Ecto neural progenitor cell (in vitro differentiated cells): ENCODE data around the gene B3GALNT2.
"Not testable (repeated sequence)": the region's sequence is repeated elsewhere in the genome, so short reads cannot be mapped to it uniquely, and the experiment has no call there.

Experiments used
- DNase-seq: peaks from one replicate; pipeline ENCODE4 v3.0.0-alpha.2; 2018; ENCODE audit warnings: low spot score

Gene B3GALNT2

DNA sequence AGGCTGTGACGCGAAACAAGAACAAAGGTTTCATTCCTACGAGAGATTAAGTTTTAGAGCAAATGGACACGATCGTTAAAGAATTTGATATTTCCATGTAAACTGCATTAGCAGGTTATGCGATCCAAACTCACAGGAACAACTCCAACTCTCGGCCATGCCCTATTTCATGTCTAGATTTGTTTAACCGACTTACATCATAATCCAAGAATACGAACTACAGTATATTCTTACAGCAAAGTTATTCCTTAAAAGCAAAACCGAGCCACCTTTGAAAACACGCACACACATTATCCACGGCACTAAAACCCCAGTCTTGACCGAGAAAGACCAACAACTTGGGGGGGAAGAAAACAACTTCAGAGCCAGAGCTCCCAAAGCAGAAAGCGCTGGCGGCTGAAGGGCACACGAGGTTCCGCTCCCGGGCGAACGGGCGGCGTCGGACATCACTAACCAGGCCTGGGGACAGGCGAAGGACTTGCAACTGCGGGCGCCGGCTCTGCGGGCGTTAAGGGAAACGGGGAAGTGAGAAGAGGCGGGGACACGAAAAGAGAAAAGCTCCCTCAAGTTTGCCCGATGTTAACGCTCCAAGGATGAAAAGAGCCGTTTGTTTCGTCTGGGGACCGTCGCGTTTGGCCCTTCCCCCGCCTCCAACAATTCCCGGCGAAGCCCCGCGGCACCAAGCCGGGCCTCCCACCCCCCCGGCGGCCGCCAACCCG is 690 bp downstream of the B3GALNT2 start:
- no peak for DNase-seq

DNA sequence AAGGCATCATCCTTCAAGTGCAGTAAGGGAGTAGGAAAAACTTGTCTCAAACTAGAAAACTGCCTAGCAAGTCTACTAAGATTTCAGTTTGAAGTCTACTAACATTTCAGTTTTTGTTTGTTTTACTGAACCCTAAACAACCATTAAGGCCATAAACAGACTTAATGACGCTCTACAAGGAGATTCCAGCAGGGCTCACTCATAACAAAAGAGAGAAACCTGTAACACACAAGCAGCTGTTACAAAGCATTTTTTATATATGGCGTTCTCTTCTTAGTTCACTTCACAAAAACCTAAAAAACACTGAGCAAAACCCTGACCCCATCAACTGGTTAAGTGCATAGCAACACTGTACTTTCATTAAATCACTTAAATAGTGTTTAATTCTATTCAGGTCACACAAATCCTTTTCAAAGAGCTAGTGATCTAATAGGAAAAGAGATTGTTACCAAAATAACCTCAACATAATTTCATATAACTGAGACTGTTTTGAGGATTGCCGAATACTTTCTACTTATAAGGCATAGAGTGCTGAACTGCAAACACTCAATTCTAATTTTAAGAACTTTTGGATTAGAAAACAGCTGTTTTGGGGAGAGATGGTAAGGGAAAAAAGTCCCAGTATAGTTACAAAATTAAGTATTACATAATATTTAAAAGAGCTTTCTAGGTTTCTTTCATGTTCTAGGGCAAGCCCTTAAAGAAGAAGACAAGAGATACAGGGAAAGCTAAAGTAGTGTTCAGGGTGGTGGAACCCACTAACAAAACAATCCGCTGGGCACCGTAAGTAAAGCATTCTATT is 1.4 kb downstream of the B3GALNT2 start:
- DNase-seq: no peak

DNA sequence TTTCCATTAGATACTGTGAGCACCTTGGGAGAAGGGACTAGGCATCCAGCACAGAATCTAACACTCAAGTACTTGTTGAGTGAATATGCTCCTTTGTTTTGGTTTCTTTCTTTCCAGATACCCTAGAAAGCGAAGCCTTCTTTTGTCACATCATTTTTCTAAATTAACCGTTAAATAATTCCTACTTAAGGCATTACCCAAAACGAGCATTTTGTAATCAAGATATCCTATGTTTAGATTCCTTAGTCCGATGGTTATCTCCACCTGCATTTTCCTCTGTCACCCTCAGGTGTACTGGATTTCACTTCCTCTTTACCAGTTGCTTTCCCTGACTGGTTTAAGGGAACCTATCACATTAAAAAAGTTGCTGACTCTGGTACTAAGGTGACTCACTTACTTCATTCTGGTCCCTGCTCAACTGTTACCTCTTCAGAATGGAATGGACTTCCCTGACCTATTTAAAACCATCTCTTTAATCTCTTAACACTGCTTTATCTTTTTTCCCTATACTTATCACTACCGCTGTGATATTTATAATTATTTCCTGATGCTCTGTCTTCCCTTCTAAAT is 3.2 kb downstream of the B3GALNT2 start:
- no peak for DNase-seq

DNA sequence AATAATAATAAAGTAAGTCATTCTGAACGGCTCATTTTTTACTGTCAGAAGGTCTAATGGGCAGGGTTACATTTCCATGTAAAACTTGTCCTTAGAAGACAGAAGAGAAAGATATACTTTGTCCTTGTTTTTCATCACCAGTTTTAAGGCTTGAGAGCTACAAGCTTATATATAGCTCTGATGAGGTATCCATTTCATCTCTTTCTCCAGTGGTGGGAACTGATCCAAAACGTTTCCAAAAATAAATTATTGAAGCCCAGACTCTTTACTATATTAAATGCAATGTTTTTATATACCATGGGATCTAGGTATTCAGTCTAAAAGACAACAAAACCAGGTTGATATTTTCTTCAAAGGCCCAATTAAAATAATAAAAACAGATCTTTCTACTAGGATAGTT is 8.7 kb downstream of the B3GALNT2 start:
- no peak for DNase-seq

DNA sequence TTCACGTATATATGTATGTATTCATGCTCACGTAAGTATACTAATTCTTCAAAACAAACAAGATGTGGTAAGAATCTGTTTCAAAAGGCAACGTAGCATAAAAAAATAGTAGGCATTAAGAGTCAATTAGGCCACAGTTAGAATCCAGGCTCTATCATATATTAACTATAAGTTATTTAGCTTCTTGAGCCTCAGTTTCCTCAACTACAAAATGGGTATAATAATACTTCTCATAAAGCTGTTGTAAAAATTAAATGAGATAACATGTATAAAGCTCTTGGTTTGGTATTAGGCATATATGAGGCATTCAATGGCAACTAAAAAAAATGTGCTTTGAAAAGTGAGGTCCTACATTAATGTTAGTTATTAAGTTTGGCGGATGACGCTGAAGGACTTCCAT is 9.2 kb downstream of the B3GALNT2 start:
- DNase-seq: no peak

DNA sequence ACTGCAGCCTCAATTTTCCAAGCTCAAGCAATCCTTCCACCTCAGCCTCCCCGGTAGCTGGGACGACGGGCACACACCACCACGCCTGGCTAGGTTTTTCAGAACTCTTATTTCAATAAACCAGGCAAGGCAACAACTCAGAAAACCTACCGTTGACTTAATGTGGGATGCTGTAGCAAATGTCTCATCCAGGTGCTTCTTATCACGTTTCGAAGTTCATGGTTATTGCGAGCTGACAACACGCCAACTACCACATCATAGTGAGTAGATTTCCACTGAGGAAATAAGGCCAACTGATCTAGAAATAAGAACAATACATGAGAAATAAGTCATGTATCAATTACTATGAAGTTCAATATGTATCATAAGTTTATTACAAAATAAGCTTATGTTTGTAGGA is 9.7 kb downstream of the B3GALNT2 start:
- no peak for DNase-seq

DNA sequence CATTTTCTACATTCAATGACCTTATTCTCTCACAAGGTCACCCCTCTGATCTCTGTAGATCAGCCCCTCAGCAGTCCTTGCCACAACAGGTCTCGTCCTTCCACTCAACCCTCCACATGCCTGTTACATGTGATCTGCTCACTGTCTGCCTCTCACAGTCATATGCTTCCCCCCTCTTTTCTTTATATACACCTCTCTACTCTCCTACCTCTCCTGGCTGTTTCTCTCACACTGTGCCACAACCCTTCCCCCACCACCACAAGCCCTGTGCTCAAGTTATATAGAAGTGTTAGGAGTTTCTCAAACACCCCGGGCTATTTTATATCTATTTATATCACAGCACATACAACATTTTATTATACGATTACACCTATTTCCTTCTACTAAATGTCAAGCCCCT is 12.6 kb downstream of the B3GALNT2 start:
- DNase-seq: no peak

DNA sequence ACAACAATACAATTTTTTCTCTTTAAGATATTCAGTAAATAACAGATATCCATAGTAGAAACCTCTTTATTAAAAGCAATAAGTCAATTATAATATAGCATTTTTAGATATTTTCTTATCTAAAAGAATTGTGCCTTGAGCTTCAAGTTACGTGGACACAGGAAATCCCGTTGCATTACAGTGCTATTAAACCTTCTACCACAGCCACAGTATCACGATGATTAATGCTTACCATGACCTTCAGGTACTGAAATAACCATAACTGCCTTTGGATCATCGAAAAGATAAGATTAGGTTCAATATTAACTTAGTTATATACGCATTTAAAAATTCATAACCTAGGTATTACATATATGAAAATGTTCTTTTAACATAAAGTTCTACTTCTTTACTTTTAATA is 17.9 kb downstream of the B3GALNT2 start:
- DNase-seq: no peak

DNA sequence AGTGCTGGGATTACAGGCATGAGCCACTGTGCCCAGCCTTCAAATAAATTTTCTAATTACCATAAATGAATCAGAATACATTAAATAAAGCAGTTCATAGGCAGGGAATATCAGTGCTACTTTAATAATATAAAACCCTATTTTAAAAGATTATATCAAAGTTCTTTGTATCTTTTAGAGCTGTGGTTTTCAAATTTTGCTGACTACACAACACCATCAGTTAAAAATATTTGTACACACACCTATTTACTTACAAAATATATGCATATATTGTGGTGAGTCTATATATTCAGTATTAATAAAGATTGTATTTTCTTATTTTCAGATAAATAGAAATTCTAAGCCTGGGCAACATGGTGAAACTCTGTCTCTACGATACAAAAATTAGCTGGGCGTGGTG is 18.7 kb downstream of the B3GALNT2 start:
- no peak for DNase-seq

DNA sequence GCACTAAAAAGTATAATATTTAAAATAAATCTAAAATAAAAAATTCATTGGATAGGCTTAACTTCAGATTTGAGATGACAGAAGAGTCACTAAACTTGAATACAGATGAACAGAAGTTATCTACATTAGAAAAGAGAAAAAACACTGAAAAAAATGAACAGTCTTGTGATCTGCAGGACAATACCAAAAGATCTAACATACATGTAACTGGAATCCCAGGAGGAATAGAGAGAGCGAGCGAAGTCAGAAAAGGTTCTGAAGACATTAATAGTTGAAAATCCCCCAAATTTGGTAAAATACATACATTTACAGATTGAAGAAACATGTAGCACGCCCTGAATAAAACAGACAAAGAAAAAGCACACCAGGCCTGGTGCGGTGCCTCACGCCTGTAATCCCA is 21.2 kb downstream of the B3GALNT2 start:
- no peak for DNase-seq

DNA sequence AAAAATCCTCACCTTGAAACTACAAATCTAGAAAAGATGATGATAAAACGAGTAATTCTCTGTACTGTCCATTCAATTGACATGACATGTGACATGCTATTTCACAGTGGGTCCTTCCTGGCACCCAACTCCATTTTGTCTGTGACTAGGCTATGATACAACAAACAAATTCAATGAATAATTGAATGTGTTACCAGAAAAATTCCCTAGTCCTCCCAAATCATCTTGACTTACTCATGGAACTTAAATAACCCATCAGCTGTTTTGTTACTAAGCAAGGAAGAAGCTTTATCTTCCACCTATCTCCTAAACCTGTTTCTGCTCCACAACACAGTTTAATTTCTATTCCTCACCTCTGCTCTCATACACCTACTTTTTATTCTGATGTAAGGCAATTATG is 30.4 kb downstream of the B3GALNT2 start:
- DNase-seq: no peak

DNA sequence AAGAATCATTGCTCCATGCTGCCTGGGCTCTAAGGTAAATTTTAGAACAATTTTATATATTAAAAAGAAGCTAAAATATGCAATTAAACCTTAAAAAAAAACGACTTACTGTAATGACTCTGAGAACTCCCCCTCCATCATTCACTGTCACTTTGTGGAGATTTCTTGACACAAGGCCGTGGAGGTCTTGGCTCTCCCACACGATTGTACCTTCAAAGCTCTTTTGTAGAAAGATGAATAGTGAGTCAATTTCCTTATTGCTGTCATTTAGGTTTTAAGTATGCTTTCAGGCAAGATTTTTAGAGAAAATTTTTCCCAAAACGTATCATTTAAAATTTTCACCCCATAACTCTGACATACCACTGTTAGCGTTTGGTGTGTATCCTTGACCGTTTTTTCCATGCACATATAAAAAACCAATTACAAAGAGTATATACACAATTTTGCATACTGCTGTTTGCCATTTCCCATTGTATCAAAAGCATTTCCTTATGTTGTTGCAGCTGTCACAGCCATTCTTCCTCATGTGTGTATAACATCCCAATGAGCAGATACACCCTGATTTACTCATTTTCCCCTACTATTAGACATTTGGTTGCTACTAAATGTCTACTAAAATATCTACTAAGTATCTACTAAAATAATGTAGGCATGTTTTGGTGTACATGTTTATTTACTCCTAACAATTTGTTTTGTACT is 33.4 kb downstream of the B3GALNT2 start:
- DNase-seq: no peak

DNA sequence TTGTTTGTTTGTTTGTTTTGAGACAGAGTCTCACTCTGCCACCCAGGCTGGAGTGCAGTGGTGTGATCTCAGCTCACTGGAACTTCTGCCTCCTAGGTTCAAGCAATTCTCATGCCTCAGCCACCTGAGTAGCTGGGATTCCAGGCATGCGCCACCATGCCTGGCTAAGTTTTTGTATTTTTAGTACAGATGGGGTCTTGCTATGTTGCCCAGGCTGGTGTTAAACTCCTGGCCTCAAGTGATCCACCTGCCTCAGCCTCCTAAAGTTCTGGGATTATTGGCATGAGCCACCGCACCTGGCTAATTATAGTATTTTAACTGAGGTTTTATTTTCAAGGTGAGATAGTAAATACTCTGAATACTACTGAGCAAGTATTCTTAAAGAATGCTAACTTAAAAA is 34.4 kb downstream of the B3GALNT2 start:
- not testable (repeated sequence) for DNase-seq

DNA sequence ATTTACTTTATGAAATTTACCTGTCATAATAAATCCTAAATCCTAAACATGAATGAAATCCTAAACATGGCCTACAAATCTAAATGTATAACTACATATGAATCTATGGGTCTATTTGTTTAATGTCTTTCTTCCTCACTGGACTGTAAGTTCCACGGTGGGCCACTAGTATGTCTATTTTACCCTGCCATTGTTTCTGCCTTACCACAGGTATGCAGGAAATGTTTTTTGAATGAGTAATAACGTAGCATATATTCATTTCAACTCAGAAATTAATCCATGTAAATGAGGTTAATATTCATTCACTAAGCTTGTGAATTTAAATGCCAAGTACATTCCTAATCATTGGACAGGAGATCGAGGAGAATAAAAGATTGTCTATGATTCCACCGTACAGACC is 35.3 kb downstream of the B3GALNT2 start:
- DNase-seq: no peak

DNA sequence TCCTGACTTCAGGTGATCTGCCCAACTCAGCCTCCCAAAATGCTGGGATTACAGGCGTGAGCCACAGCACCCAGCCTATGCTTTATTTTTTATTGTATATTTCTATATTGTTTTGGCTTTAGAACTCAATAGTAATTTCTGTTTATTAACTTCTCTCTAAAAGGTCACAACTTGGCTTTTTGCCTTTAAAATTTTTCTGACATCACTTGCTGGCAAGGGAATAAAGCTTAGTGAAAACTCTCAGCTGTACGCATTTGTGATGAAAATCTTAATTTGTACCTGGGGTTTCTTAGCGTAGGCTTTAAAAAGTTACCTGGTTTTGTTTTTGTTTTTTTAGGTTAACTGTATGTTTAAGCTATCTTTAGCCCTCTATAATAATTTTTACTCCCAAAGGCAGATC is 36.2 kb downstream of the B3GALNT2 start:
- DNase-seq: no peak

DNA sequence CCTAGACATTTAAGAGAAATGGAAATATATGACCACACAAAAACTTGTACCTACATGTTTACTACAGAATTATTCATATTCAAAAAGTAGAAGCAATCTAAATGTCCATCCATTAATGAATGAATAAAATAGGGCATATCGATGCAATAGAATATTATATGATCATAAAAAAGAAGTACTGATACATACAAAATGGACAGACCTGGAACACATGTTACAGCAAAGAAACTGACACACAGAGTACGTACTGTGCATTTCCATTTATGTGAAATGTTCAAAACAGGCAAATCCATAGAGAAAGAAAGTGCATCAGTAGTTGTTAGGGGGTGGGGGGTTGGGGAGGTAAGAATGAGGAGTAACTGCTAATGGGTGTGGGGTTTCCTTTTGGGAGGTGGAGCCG is 39.2 kb downstream of the B3GALNT2 start:
- no peak for DNase-seq

DNA sequence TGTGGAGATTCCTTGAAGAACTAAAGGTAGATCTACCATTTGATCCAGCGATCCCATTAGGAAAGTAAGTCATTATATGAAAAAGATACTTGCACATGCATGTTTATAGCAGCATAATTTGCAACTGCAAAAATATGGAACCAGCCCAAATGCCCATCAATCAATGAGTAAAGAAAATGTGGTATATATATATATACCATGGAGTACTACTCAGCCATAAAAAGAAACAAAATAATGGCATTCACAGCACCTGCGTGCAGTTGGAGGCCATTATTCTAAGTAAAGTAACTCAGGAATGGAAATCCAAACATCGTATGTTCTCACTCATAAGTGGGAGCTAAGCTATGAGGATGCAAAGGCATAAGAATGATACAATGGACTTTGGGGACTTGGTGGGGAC is 41.4 kb downstream of the B3GALNT2 start:
- not testable (repeated sequence) for DNase-seq

DNA sequence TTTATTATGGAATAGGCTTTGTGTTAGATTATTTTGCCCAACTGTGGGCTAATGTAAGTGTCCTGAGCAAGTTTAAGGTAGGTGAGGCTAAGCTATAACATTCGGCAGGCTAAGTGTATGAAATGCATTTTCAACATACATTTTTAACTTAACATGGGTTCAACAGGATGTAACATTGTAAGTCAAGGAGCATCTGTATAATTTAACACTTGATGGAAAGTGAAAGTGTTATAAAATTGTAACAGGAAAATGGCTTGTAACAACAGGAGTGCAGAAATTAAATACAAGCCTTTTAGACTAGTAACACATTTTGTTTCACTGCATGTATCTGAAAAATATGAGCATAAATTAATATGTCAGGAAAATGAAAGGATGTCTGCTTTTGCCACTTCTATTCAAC is 42.3 kb downstream of the B3GALNT2 start:
- DNase-seq: no peak

DNA sequence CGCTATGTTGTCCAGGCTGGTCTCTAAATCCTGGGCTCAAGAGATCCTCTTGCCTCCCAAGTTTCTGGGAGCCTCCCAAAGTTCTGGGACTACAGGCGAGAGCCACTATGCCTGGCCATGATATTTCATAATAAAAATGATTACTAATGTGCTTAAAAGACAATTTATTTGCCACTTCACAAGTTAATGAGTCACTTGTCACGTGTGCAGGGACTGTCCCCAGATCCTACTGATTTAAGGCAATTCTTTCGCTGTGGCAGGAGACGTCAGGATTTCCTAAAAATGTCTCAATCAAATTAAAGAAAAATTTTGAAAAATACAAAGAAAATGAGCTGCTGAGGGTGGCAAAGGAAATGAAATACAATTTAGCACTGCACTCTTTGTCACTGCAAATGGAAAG is 43.5 kb downstream of the B3GALNT2 start:
- no peak for DNase-seq

DNA sequence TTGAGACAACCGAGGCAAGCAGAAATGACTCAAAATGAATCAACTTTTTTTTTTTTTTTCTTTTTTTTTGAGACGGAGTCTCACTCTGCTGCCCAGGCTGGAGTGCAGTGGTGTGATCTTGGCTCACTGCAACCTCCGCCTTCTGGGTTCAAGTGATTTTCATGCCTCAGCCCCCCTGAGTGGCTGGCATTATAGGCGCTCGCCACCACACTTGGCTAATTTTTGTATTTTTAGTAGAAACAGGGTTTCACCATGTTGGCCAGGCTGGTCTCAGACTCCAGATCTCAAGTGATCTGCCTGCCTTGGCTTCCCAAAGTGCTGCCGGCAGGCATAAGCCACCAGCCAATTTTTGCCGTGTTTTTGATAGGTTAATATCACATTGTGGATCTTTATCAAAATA is 46.4 kb downstream of the B3GALNT2 start:
- not testable (repeated sequence) for DNase-seq

DNA sequence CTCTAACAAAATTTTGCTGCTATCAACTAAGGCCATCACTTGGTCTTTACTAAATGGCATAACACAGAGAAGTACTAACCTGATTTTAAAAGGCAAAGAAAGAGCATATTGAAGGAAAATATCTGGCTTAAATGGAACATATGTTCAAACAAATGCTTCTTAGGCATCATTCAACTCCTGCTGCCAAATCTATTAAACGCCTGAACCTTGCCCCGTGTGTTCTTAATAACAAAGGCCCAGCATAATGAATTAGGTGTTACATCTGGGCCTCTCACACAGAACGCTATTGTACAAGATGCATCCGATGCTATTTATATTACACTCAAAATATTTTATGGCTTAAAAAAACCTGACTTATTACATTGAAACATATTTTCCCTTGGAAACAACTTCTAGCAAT is 48.4 kb downstream of the B3GALNT2 start:
- no peak for DNase-seq

DNA sequence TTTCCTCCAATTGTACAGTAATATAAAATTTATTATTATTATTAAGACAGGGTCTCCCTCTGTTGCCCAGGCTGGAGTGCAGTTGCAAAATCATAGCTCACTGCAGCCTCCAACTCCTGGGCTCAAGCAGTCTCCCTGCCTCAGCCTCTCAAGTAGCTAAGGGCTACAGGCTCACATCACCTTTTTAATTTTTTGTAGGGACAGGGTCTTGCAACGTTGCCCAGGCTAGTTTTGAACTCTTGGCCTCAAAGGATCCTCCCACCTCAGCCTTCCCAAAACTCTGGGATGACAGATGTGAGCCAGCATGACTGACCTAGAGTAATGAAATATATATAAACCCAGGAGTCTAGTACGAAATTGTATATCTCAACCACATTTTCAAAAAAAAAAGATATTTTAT is 49.2 kb downstream of the B3GALNT2 start:
- no peak for DNase-seq

DNA sequence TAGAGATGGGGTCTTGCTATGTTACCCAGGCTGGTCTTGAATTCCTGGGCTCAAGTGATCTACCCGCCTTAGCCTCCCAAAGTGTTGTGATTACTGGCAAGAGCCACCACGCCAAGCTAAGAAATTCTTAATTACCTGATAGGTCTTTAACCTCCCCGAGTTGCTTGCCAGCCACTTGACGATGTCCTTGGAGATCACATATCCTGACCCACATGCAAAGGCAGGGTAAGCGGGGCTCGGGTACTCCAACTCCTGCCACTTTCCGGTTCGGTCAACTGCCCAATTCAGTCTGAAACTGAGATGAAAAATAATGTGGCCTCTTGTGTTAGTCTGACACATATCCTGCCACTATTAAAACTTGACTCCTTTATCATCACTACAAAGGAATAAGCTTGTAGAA is 50.2 kb downstream of the B3GALNT2 start:
- no peak for DNase-seq
